Mesothelial cell of epicardium (in vitro differentiated cells): Measurements from ENCODE around the gene LCN6. TPM values are rescaled to one million over a fixed set of nuclear protein-coding genes. Genes with fewer than 3 reads are reported as not detected.

Source experiments
- DNase-seq, 2 experiments: peaks; one replicate each; pipeline ENCODE4 v3.0.0; 2021; ENCODE audit warnings: low spot score in 2 of 2; ENCODE audit not compliant: unreplicated experiment in 2 of 2
- H3K27ac Mint-ChIP-seq: 2 replicates; pipeline ENCODE4 v1.8.0; 2021; ENCODE audit warnings: mixed read lengths
- H3K27me3 Mint-ChIP-seq: 2 replicates; pipeline ENCODE4 v1.8.0; 2021; ENCODE audit warnings: low read depth, mixed read lengths
- H3K36me3 Mint-ChIP-seq: 2 replicates; pipeline ENCODE4 v1.8.0; 2021; ENCODE audit warnings: mixed read lengths
- H3K4me1 Mint-ChIP-seq: 2 replicates; pipeline ENCODE4 v1.8.0; 2021; ENCODE audit warnings: mixed read lengths
- H3K4me3 Mint-ChIP-seq: 2 replicates; pipeline ENCODE4 v1.8.0; 2021; ENCODE audit warnings: mild to moderate bottlenecking, moderate library complexity, mixed read lengths
- H3K9me3 Mint-ChIP-seq: 2 replicates; pipeline ENCODE4 v1.8.0; 2021; ENCODE audit warnings: mixed read lengths
- CTCF ChIP-seq: fragments of 200-600 bp; sonication (generic); IDR thresholded peaks from one replicate; pipeline ENCODE4 v1.5.0; 2021; ENCODE audit warnings: antibody characterized with exemption; ENCODE audit not compliant: unreplicated experiment
- total RNA-seq: library from RNA; stranded (reverse); gene quantifications from 3 replicates; pipeline ENCODE4 v1.2.1, GENCODE V29; 2021

The LCN6 gene
- total RNA-seq, 1 donor from 2014 or later, result not detected

GRCh38 chr9:136734837-136735496 is 13.4 kb downstream of the LCN6 start:
- H3K4me3 Mint-ChIP-seq, result no peak overlapping the region
- no peak for DNase-seq
- H3K9me3 Mint-ChIP-seq, result no peaks in the 10 kb centered on the region
- peaks cover 3% of the 10 kb centered on the region for H3K27me3 Mint-ChIP-seq
- H3K36me3 Mint-ChIP-seq, result no peaks in the 10 kb centered on the region
- H3K4me1 Mint-ChIP-seq, result peaks cover 8% of the 10 kb centered on the region
- no peak for TF ChIP-seq CTCF
- H3K27ac Mint-ChIP-seq, result no peak overlapping the region

GRCh38 chr9:136733611-136734010 is 14.7 kb downstream of the LCN6 start:
- H3K4me3 Mint-ChIP-seq, result no peak overlapping the region
- no peak for TF ChIP-seq CTCF
- H3K9me3 Mint-ChIP-seq, result no peaks in the 10 kb centered on the region
- H3K27ac Mint-ChIP-seq, result no peak overlapping the region
- DNase-seq, result no peak
- H3K36me3 Mint-ChIP-seq, result no peaks in the 10 kb centered on the region
- peaks cover 3% of the 10 kb centered on the region for H3K27me3 Mint-ChIP-seq
- H3K4me1 Mint-ChIP-seq, result peaks cover 10% of the 10 kb centered on the region

- no peak for DNase-seq
Measured at GRCh38 chr9:136732444-136733178, 15.7 kb downstream of the LCN6 start.

GRCh38 chr9:136729926-136730325 is 18.4 kb downstream of the LCN6 start:
- no peak for TF ChIP-seq CTCF
- DNase-seq, result no peak
- Mint-ChIP-seq H3K27ac (no peak overlapping the region), H3K27me3 (no peaks in the 10 kb centered on the region), H3K36me3 (peaks cover 4% of the 10 kb centered on the region), H3K4me3 (peak overlapping the region; percentile 66), H3K4me1 (peaks cover 32% of the 10 kb centered on the region), H3K9me3 (no peaks in the 10 kb centered on the region)

More at GRCh38 chr9:136732444-136733178, 15.7 kb downstream of the LCN6 start:
- peak overlapping the region; percentile 44 for H3K27ac Mint-ChIP-seq
- H3K9me3 Mint-ChIP-seq, result no peaks in the 10 kb centered on the region
- peaks cover 10% of the 10 kb centered on the region for H3K4me1 Mint-ChIP-seq
- no peaks in the 10 kb centered on the region for H3K27me3 Mint-ChIP-seq
- no peak for TF ChIP-seq CTCF
- no peak overlapping the region for H3K4me3 Mint-ChIP-seq
- no peaks in the 10 kb centered on the region for H3K36me3 Mint-ChIP-seq

- Mint-ChIP-seq H3K36me3 (peaks cover 8% of the 10 kb centered on the region), H3K27me3 (no peaks in the 10 kb centered on the region), H3K27ac (no peak overlapping the region), H3K4me1 (peaks cover 34% of the 10 kb centered on the region), H3K9me3 (no peaks in the 10 kb centered on the region), H3K4me3 (peak overlapping the region; percentile 66)
- TF ChIP-seq CTCF, result no peak
- no peak for DNase-seq
Measured at GRCh38 chr9:136729144-136729543, 19.2 kb downstream of the LCN6 start.
